GM18873 (cell line): ENCODE data around the gene RARRES2.
"Not testable (repeated sequence)": the region's sequence is repeated elsewhere in the genome, so short reads cannot be mapped to it uniquely, and the experiment has no call there.

ENCODE experiments used
- ATAC-seq: cut with Tn5 transposase; IDR thresholded peaks from one replicate; pipeline ENCODE4 v1.9.1; 2021; ENCODE audit warnings: mild to moderate bottlenecking, moderate library complexity, moderate number of reproducible peaks; ENCODE audit not compliant: unreplicated experiment, low FRiP score

RARRES2 gene

GRCh38 chr7:150341263-150342120 lies at the start of gene RARRES2:
Gene RARRES2, minus strand, starts transcription at chr7:150341629. Its CDS starts 1,020 bp downstream, at chr7:150340609.
- no peak for ATAC-seq

DNA sequence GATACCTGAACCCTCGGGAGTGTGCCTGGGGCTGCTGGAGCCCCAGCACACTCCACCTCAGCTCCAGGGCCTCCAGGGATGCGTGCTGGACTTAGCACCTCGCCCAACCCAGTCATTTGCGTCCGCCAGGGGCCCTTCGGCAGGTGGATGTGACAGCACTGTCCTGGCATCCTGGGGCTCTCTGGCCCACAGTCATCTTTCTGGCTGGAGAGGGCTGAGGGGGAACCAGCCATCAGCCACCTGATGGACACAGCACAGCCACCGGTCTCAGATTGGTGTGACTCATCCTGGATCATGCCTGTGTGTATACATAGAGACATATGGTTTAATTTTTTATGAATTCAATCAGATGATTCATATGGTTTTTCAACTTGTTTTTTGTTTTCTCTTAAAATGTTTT lies 48.8 kb upstream of the RARRES2 start:
- no peak for ATAC-seq

- no peak for ATAC-seq
These were observed 48.0 kb upstream of the RARRES2 start for GRCh38 chr7:150389532-150389816.

- no peak for ATAC-seq
These were observed 47.5 kb upstream of the RARRES2 start for GRCh38 chr7:150388709-150389531.

GRCh38 chr7:150388306-150388705 lies 46.9 kb upstream of the RARRES2 start:
- ATAC-seq: no peak

DNA sequence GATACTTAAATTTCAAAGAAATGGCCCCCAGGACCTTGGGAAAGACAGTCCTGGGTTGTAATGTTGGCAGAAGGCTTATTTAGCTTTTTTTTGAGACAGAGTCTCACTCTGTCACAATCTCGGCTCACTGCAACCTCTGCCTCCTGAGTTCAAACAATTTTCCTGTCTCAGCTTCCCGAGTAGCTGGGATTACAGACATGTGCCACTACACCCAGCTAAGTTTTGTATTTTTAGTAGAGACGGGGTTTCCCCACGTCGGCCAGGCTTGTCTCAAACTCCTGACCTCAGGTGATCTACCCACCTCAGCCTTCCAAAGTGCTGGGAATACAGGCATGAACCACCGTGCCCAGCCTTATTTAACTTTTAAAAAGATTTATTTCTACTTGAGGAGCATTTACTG lies 44.5 kb upstream of the RARRES2 start:
- ATAC-seq: not testable (repeated sequence)

DNA sequence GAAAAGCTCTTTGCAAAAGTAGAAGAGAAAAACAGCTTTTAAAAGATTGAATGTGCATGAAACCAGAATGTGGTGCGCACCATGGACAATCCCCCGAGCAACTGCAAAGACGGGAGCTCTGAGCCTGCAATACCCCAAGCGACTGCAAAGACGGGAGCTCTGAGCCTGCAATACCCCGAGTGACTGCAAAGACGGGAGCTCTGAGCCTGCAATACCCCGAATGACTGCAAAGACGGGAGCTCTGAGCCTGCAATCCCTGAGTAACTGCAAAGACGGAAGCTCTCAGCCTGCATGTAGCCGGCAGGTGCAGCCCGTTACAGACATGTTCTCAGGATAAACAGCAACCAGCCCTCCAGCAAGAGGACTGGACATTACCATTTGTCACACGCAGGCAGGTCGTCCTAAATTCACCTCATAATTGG lies 43.9 kb upstream of the RARRES2 start:
- no peak for ATAC-seq

- ATAC-seq: no peak
These were observed 43.2 kb upstream of the RARRES2 start for GRCh38 chr7:150384406-150385301.

DNA sequence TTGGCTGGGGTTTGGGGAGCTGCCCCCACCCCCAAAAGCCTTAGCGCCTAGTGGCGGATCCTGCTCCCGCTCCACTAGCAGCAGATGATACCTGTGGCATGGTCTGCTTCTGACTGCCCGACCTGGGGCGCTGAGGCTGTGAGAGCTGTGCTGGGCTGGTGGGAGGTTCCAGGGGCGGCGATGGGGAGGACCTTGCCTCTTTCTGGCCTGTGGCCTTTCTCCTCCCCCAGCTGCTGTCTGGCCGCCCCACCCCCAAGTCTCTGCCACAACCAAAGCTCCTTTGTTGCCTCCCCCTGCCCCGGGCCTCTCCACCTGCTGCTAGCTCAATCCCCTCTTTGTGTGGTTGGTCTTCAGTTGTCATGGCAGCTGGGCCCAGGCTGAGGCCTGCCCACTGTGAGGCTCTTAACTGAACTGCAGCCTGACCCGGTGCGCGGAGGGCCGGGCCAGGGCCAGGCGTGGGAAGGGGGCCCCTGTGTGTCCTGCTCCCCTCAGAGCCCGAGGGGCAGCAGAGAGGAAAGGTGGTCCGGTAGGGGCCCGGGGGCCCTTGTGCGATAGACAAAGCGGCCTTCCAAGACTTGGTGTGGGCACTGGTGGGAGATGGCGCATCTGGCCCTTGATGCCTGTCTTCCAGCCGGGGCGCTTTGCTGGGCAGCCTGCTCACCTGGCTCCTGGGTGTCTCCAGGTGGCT lies 42.4 kb upstream of the RARRES2 start:
- no peak for ATAC-seq

DNA sequence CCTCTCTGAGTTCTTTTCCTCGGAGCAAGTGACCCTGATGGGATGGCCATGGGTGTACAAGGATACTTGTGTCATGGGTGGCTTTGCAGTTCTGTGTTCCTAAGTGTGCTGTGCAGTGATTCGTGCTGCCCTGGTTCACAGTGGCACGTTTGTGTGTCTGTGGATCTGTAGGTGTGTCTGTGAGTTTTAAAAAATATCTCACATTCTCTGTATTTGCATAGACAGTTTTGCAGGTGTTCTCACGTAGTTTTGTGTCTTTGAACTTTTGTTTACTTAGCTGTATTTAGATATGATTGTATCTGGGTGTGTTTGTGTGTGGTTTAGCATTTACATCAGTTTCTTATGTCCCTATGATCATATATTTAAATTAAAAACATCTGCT lies 41.4 kb upstream of the RARRES2 start:
- ATAC-seq: no peak

DNA sequence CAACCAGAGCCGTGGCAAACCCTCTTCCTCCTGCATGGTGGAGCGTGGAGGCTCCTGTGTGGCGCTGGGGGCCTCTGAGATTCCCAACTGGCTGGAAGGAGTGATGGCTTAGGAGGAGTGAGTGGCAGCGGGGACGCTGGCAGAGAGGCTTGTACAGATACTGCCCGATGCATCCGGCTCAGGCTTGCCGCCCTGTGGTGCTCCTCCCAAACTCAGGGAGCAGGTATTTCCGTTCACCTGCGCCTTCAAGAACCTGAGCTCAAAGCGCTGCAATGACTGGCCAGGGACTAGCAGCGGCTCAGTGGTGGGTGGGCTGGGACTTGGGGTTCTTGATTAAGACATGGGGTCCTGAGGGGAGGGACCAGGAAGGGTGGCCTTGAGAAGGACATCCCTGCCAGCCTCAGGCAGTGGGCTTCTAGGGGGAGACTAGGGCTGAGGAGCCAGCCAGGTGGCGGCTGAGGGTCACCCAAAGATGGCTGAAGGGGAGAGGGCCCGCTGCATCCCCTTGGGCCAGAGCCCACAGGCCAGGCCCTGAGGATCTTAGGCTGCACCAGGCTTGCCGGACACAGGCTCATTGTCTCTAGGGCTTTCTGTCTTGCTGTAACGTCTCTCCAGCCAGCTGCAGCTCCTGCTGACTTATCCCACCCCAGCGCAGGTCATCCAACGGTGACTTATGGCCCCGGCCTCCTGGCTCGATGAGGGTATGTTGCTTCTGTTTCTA lies 40.9 kb upstream of the RARRES2 start:
- ATAC-seq: no peak

DNA sequence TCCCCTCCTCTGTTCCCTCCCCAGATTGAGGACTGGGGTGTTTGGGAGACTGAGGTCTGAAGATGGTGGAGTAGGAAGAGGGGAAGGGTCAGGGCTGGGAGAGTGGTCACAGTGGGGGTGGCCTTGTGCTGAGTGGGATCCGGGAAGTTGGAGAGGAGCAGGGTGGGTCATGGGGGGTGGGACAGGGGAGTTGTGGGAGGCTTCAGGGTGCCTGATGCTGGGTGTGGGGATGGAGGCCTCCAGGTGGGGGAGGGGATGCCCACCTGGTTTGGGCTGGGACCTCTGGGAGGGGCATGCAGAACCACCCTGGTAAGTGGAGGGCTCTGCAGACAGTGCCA lies 40.3 kb upstream of the RARRES2 start:
- ATAC-seq: no peak

DNA sequence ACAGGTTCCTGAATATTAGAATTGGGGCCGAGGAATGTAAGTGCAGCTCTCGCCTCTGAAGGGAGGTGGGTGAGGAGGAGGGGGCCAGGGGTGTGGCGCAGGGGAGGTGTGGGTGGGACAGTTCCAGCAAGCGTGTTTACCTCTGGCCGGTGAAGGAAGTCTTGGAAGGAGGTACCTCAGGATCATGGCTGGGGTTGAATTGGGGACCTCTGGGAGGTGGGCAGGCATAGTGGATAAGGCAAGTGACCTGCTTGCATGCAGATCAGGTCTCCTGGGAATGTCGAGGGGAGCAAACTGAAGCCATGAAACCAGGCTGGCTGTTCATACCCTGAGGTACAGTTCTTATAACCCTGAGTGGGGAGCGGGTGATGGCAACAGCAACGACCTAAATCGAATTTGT lies 39.7 kb upstream of the RARRES2 start:
- ATAC-seq: no peak

- no peak for ATAC-seq
These were observed 39.0 kb upstream of the RARRES2 start for GRCh38 chr7:150380463-150380862.

DNA sequence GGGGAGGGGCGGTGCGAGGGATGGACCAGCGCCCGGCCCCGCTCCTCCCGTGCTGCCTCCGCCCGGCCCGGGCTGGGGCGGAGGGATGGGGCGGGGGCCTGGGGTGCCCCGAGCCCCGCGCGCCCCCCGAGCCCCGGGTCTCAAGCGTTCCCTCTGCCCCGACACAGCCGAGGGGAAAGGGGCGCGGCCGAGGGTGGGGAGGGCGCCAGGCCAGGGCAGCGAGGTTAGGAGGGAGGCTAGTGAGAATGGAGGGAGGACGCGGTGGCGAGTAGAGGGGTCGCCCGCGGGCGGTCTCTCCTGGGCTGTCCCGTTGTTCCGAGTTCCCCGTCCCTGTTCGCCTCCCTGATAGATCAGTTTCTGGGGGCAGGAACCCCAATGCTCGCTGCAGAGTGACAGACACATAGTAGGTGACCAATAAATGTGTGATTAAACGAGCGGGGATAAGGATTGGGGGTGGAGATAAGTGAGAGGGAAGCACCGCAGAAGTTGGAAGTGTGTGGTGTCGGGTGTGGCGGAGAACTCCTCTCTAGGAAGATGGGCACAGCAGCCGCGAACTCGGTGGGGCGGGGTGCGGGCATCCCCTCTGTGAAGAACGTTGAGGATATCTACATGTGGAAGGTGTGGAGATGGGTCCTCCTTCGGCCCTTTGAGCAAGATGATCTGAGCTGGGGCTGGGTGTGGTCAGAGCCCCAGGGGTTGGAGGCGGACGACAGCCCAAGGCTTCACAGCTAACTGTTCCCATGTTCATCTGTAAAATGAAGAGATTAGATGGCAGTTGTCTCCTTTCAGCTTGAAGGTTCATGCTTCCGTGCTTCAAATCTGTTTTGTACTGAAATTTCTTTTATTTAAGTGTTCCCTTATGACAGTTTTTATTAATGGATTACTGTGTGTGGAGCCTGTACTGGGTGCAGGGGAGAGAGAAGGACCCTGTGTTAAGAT lies 38.3 kb upstream of the RARRES2 start:
- no peak for ATAC-seq

GRCh38 chr7:150378853-150379440 lies 37.5 kb upstream of the RARRES2 start, which contains the start of gene ZNF775:
Gene ZNF775, plus strand, starts transcription at chr7:150379330. Its CDS starts 9,141 bp downstream, at chr7:150388471.
- peak; percentile 51 for ATAC-seq

GRCh38 chr7:150378115-150378852 lies 36.9 kb upstream of the RARRES2 start:
- ATAC-seq: no peak
